HG03558 (cell line): ENCODE results near the gene LZIC.
"Not testable (repeated sequence)": the region's sequence is repeated elsewhere in the genome, so short reads cannot be mapped to it uniquely, and the experiment has no call there.

Experiments used
- ATAC-seq: cut with Tn5 transposase; IDR thresholded peaks from one replicate; pipeline ENCODE4 v1.9.1; 2021; ENCODE audit warnings: moderate number of reproducible peaks; ENCODE audit not compliant: unreplicated experiment; ENCODE audit errors: extremely low read depth

LZIC gene

DNA sequence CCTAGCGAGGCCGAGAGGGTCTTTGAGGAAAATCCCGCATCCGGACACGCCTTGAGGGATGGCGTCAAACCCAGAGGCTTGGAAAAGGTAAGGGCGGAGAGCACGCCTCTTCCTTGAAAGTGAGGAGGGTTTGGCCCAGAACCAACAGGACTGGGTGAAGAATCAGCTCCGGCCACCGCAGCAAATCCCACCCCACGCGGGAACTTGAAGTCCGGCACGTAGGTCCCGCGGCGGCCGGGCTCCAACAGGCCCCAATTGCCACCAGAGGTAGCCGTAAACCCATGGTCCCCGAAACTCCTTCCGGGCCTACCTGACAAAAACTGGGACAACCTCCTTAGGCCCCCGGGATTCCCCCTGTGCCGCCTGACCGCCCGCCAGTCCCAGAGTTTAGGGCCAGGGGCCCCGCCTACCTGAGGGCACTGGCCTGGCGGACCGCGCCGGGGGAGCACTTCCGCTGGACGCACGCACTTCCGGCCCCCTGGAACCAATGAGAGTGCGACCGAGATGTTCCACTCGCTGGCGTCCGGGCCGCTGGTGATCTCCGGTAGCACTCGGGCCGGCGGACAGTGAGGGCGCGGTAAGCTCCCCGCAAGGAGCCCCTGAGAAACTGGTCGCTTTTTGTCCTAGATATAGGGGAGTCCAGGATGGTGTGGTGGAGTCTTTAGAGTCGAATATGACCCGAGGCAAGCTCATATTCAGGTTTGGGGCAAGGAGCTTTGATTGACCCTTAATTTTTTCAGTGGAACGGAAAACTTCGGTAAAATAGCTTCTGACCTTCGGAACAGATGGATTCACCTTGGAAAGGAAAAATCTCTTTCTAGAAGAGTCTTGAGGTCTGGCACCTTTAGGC lies at the start of gene LZIC, which contains the start of gene NMNAT1:
Gene LZIC, minus strand, starts transcription at position 453 of the 850 bp plus-strand sequence. CDS start 6,772 bp downstream, outside the sequence.
Gene NMNAT1, plus strand, starts transcription at position 537 of the 850 bp plus-strand sequence. CDS start 28,599 bp downstream, outside the sequence.
- peak; percentile 47 for ATAC-seq

DNA sequence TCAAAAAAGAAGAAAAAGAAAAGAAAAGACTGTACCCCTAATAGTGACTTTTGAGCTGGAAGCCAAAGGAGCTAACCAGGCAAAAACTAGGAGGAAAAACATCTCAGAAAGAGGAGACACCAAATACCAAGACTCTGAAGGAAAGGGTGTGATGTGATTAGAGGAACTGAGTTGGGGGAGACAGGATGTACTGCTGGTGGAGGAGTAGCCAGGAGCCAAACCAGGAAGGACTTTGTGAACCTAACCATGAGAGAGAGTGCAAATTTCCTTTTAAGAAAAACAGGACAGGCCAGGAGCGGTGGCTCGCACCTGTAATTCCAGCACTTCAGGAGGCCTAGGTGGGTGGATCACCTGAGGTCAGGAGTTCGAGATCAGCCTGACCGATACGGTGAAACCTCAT lies 49.7 kb upstream of the LZIC start:
- no peak for ATAC-seq

DNA sequence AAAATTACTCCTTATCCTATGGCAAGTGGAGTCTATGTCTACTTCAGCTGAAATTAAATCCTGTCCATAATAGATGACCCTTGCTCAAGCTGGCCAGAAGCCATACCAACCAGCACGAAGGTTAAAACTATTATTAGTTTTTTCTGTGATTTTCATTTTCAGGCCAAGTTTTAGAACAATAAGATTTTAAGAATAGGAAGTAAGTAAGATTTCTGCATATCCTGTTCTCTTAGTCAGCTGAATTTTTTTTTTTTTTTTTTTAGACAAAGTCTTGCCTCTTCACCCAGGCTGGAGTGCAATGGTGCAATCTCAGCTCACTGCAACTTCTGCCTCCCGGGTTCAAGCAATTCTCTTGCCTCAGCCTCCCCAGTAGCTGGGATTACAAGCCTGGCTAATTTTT lies 47.8 kb upstream of the LZIC start:
- no peak for ATAC-seq

DNA sequence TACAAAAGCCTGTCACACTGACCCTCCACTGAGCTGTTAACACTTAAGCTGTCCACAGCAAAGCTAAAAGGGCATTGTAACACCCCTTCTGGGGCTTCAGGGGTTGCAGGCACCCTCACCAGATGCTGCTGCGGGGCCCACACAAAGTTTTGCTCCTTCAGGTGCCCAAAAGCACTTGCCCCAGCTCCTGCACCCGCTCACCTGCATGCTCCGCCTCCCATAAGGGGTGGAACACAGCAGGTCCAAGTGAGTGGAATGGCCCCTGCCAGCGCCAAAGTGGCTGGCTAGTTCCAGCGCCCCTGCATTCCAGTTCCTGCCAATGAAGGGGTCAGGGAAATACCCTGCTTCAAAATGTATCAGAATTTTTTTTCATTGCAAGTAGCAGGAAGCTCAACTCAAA lies 46.6 kb upstream of the LZIC start:
- ATAC-seq: no peak

DNA sequence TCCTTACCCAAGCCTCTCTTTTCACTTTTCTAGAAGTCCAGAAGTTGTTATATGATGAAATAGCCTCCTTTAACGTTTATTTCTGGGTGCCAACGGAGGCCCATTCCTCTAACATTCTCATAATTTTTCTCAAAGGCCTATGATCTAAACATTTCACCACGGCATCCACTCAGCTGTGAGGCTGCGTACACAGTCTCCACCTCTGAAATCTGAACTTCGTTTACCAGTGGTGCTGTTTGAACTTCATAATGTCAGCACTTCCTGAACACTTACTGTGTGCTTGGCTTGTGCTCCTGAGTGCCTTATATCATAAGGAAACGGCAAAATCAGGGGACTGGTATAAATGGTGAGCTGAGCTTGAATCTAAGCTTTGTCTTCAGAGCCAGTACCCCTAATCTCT lies 41.8 kb upstream of the LZIC start:
- ATAC-seq: no peak

DNA sequence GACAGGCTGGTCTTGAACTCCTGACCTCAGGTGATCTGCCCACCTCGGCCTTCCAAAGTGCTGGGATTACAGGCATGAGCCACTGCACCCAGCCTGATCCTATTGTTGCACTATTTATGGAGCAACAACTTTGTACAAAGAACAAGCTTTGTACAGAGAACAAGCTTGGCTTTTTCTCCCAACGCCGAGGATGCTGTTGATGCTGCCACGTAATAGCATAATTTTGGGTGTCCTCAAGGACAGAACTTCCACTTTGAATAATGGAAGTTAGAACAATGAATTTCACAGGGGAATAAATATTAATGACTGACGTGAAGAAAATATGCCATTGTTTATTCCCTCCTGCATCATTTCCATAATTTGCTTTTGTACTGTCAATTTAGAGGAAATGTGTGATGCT lies 41.1 kb upstream of the LZIC start:
- no peak for ATAC-seq

DNA sequence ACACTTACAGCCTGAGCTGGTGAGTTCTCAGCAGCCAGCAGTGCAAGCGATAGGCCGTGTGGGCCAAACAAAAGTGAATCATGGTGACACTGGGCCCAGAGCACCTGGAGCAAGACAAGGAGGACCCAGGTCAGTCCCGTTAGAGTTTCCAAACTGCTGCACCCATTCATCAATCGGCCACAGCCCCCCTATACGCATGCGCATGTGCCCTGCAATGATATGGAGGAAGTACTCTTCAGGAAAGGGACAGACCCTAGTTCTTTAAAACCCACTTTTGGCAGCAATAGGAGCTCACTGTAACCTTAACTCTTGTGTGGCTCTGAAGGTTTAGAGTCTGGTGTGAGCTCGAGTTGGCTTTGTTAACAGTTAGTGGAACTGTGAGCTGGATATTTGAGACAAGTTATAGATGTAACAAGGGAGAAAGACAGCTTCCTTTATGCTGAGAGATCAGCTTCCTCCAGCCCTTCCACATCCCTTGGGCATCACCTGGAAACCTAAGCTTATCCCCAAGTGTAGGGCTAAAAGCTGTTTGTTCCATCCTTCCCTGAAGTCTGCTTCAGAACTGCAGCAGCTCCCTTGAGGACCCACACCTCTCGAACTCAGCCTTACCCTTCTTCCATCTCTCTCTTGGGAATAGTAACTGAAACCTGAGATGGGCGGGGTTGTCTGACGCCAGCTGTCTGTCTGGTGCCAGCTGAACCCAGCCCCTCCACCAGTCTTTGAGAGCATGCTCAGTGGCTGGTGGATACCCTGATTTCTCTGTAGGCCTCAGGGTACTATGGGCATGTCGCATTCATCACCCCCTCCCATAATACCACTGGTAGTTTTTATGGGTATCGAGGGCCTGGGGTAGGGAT lies 17.7 kb upstream of the LZIC start:
- ATAC-seq: no peak

DNA sequence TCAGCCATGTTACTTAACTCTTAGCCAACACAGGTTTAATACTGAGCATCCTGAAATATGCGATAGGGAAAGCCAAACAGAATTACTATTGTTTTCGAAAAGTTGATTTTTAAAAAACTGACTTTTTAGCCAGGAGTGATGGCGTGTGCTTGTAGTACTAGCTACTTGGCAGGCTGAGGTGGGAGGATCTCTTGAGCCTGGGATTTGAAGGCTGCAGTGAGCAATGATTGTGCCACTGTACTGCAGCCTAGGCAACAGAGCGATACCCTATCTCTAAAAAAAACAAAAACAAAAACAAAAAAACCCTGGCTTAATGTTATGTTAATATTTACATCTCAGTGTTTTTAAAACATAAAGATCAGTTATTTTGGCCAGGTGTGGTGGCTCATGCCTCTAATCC lies 16.8 kb upstream of the LZIC start:
- ATAC-seq: no peak

DNA sequence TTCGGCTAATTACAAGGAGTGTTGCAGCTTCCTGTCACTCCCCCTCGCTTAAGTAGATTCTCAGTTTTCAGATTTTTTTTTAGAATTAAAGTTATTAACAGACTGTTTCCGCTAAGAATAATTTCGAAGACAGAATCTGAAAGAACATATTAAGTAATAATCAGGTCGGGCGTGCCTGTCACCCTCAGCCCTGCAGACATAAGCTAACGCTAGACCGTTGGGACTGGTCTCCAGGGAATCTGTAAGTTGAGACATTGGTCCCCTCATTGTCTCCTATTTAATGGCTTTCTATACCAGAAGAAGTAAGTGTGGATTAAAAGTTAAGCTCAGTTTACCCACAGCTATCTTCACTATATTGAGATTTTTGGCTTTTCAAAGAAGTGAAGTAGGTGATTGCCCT lies 14.5 kb upstream of the LZIC start:
- ATAC-seq: no peak

DNA sequence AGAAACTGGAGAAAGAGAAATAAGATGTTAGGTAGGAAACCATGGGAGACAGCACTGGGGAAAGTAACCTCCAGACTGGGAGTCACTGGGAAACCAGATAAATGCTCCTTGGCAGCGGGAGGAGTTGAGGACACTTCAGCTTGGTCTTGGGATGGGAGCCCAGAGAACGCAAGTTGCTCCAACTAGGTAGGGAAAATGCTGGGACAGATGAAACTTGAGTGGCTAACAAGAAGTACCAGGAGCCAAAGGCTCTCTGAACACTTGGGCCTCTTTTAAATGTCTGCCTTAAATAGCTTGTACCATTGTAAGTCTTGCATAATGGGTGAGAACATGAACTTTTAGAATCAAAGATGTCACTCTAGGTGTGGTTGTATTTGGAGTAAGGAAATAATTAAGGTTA lies 3.1 kb upstream of the LZIC start:
- ATAC-seq: no peak

DNA sequence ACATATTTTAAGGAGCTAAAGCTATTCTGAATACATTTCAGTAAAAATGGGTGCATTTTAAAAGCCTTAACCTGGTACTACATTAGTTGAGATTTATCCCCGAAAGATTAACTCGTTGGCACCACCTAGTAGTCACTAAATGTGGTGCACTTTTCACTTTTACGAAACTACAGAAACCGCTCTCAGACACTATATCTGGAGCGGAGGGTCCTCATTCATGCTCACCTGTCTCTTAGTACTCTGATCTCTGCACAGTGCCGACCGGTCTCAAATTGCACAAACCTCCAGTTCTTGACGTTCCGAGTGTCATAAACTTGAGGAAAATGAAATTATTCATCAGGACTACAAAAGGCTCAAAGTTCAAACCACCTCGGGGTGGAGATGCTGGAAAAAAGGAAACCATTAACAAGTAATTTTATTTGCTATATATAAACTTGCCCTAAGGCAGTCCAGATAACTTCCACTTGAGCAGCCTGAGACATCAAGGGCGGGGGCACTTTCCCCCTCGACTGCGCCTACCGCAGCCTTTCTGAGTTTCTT lies 722 bp downstream of the LZIC start:
- ATAC-seq: no peak

DNA sequence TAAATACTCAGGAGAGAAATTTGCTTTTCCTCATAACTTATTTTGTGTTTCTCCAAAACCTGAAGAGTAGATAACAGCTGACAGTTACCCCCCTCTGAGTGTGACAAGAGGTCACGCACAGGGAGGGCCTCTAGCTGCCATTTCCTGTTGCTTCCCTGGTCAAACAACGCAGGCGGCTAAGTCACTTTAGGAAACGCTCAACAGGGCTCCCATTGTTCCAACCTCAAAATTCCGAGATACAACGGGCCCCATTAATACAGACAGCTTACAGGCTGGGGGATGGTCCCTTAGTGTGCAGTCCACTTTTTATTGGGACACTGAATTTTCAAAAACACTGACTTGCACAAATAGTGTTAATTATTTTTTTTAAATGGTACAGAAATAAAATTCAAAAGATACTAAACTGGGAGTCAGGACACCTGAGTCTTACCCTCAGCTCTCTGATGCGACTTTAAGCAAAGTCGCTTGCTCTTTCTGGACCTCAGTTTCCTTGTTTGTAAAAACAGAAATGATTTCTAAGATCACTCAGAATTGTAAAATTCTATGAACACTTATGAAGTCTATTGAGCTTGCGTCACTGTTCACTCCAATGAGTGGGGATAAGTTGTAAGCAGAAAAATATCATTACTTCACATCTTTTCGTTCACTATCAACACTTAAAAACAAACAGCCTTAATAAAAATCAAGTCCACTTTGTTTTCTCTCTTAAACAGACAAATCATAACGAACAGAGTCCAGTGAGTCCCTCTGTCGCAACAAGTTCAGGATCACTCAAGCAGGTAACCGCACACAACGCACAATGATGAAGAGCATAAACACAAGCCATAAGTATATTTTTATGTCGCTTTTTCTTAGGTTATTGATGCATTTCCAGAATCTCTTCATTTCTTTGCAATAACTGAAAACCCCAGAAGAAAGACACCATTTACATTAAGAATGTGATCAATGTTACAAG lies 13.5 kb downstream of the LZIC start:
- ATAC-seq: no peak

DNA sequence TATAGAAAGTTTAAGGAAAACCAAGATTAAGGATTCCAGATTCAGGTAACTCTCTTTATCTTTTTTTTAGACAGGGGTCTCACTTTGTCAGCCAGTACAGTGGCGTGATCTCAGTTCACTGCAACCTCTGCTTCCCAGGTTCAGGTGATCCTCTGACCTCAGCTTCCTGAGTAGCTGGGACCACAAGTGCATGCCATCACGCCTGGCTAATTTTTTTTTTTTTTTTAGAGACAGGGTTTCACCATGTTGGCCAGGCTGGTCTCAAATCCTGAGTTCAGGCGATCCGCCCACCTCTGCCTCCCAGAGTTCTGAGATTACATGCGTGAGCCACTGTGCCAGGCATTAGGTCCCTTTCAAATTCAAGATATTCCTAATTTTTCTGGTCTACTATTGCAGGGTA lies 15.9 kb downstream of the LZIC start:
- no peak for ATAC-seq

DNA sequence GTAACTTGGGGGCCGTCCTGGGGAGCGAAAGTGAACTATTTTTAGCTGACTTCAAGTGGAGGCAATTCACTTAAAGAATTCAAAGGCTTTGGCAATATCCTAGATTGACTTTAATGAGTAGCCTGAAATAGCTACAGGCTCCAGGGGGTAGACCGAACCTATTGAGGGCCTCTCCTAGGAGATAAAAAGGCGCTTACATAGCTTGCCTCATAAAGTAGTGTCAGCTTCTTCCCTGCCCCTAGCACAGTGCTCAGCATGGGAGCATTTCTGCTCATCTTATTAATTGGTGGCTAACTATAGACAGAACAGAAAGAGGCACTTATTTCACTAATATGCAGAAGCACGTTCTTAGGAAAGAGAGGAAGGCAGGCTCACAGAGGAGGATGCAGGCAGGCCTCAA lies 20.8 kb downstream of the LZIC start:
- no peak for ATAC-seq

DNA sequence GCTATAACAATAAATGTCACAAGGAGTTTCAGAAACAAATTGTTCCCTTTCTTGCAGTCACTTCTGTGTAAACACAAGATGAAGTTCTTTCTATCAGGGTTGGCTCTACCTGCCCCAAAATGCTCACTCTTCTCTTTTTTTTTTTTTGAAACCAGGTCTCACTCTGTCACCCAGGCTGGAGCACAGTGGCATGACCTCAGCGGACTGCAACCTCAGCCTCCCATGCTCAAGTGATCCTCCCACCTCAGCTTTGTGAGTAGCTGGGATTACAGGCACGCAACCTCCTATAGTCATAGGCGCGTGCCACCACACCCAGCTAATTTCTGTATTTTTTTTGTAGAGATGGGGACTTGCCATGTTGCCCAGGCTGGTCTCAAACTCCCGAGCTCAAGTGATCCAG lies 22.6 kb downstream of the LZIC start:
- ATAC-seq: no peak

DNA sequence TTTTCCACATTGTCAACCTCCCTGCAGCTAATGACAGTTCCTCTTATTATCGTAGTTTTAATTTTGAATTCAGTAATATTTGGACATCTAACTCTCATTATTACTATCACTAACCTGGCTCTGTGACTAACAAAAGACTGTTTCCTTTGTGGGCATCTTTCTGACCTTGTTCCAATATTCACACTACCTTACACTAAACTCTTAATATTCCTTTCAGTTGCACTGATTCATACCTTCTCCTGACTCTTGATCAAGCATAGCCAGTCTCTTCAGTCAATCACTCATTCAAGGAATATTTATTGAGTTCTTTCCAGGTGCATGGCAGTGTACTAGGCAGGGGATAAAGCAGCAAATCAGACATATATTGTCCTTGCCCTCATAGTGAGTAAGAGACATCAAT lies 25.3 kb downstream of the LZIC start:
- no peak for ATAC-seq

DNA sequence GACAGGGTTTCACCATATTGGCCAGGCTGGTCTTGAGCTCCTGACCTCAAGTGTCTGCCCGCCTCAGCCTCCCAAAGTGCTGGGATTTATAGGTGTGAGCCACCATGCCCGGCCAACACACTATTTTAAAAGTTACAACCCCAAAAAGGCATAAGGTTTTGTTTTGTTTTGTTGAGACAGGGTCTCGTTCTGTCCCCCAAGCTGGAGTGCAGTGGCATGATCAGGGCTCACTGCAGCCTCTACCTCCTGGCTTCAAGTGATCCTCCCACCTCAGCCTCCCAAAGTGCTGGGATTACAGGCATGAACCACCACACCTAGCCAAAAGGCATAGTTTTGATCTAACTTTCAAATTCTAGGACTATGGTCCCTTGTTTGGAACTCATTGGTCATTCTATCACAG lies 25.7 kb downstream of the LZIC start:
- ATAC-seq: not testable (repeated sequence)

DNA sequence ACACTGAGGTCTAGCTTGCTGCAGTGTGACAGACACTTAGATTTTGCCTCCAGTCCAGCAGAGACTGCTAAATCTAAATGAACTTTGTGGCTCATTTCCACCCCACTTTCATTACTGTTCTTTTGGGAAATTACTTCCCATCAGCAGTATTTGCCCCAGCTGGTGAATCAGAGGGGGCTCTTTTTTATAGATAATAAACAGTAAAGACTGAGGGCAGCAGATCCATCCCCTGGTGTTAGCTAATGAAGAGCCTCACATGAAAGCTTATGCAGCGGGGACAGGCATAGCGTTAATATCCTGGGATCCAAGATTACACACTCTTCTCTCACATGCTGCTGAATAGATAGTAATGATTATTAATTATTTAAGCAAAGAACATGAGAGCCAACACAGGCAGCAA lies 26.7 kb downstream of the LZIC start:
- ATAC-seq: no peak

DNA sequence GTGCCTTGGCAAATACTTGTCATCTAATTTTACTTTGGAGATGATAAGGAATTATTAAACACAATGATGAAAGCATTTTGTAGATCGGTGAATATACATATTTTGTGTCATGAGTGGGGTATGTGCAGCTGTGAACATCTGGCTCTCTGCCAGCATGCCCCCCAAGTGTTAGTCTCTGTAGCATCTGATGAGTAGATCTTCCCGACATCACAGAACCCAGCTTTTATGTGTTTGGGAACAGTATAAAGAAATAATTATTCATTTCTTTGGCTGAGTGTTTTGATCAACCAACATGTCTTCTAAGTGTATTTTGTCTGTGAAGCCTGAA lies 28.6 kb downstream of the LZIC start:
- no peak for ATAC-seq

DNA sequence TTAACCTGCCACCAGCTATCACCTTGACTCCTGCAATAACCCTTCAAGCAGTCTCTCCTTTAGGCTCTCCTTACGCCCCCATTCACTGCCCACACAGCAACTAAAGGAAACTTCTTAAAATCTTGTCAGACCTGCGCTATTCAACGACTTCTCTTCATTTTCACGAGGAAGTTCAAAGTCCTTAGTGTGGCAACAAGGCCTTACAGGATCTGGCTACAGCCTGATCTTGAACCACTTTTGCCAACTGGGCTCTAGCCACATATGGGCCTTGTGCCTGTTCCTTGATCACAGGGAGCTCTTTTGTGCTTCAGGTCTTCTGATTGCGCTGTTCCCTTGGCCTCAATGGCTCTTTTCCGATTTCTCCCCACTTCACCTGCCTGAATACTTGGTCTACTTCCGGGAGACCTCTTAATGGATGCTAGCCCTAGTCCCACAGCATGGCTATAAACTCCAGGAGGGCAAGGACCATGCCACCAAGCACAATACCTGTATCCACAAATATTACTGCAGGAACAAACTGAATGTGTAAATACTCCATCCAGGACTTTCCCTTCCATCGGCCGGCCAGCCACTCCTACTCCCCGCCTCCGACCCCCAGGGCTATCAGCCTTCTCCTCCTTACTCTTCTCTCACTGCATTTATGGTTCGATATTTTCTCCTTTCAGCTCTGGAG lies 30.8 kb downstream of the LZIC start:
- no peak for ATAC-seq
